Activated naive CD4-positive, alpha-beta T cell (primary cell): ENCODE measurements around the gene CYP19A1.

Experiments used
- DNase-seq, 4 experiments: peaks; one replicate each; lab custom pipeline; 2025; lab: John Stamatoyannopoulos, UW

Gene CYP19A1

DNA sequence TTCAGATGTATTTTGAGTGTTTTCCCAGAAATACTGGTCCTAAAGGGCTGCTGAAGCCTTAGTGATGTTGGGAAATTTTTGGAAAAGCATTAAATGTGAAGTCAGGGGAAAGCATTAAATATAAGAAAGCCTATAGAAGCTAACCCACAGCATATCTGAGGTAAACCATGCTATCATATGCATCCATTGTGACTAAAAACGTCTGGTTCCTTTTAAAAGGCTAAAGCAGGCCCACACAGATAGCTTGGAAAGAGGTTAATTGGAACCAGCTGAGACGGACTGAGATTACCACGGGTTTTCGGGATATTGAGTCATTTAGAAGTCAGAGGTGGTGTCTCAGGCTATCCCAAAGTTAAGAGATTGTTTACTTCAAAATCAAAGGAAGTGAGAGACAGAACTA lies 78.2 kb downstream of the CYP19A1 start:
- DNase-seq: no peak

DNA sequence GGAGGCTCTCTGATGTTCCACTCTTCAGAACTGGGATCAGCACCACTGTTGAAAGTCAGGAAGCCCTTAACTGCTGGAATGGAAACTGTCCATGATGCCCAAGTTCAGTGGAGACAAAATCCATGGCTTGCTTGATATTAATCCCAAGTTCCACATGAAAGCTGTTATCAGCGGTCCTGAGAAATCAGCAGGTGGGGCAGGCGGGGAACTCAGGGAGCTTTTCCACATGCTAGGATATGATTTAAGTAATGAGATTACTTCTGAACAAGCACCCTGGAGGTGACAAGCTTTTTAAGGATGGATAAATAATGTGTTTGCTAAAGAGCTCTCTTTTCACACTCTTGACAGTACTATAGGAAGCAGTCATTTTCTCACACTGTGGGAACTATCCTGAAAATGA lies 82.9 kb downstream of the CYP19A1 start:
- DNase-seq: no peak

DNA sequence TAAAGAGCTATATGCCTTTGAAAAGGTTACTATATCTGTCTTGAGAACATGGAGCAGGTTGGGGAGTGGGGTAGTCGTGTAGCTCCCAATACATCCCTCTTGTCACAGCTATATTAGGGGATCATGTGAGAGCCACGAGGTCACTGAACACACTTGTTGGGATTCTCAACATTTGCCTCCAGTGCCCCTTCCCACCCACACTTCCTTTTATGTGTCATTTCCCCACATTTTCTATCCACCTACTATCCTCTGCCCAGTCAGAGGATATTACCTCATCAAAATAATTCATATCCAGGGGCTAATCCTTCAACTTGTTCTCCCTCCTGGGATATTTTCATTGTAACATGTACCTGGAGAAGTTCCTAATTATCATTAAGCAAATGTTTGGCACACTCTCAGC lies 85.0 kb downstream of the CYP19A1 start:
- no peak for DNase-seq

DNA sequence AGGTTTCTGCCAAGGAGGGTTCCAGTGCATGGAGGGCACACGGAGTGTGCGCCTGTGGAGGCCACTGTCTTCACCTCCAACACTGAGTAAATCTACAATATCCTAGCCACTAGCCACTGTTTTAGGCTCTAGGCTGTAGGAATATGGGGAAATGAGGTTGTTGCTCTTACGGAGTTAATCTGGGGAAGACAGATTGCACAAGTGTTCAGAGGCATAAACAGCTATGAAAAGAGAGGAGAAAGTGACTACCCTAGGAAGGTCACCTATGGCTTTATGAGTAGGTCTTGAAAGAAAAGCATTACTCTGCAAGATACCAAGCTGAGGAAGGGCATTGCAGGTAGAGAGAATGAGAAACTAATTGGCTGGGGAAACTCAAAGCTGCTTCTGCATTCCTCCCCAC lies 85.7 kb downstream of the CYP19A1 start:
- no peak for DNase-seq

DNA sequence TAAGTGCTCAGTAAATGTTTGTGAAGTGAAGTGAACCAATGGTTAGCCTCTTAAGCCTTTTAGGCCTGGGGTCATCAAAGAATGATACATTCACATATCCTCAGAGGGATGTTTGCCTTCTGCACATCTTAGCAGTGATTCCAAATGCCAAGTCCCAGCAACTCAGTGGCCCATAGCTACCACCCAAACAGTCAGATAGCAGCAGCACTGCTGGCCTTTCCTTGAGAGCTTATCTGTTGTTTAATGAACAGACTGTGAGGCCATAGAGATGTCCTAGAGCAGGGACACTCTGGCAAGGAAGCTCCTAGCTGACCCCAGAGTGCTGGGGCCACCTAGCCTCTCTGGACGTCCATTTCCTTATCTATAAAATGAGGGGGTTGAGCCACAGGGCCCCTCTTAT lies 86.8 kb downstream of the CYP19A1 start:
- DNase-seq: no peak

DNA sequence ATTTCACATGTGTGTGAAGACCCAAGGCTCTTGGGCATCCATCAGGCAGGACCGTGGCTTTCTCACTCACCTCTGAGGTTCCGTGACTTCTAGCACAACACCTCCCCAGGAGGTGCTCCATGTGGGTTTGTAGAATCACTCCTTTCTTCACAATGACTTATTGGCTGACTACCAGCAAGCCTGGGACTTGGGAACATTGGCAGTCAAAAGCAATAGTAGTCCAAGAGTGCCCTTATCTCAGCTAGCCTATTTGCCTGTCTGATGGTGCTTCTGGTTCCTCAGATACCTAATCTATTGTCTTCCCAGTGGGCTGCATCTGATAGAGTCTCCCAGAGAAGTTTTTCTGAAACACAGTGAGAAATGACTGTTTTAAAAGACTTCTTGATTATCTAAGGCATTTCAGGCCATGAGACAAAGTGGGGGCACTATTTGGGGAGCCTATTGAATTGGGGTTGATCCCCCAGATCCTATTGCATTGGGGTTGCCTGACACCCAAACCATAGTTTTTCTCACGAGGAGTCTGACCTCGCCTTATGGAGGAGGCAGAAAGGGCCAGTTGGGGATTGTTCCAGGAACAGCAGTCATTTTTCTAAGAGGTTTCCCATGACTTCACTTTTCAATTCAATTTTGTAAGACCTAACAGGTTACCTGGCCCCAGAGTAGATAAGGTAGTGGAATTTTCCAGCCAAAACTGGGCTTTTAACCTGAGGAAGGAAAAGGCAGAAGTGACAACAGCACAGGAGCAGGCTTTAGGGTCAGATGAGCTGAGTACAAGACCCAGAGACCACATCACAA lies 88.0 kb downstream of the CYP19A1 start:
- no peak for DNase-seq

DNA sequence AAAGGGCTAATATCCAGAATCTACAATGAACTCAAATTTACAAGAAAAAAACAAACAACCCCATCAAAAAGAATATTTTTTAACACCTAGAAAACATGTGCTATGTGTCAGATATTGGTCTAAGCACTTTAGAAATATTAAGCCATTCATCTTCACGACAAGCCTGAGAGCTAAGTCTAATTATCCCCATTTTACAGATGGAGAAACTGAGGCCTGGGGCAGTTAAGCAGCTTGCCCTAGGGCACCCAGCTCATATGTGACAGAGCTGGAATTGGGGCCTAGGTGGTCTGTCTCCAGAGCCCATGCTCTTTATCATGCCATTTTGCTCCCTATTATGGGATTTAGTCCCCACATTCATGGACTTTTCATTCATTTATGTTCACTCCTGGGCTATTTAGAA lies 92.8 kb downstream of the CYP19A1 start:
- DNase-seq: no peak

DNA sequence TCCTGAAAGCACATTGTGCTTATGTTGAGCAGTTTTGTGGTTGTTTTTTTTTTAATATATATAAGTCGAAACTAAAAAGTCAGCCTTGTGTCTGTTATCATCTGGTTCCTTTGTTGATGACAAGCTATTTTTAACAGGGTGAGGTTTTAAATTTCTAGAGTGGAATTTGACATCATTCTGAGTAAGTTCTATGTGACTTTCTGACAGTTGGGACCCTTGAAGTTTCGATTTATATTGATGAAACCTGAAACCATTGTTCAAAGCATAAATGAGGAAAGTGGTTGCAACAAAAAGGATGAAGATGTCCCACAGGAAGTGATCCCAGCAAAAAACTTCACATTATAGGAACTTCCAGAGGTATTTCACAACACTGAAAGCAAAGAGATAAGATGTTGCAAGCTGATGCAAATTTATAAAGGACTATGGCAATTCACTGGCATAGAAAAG lies 94.0 kb downstream of the CYP19A1 start:
- DNase-seq: no peak

DNA sequence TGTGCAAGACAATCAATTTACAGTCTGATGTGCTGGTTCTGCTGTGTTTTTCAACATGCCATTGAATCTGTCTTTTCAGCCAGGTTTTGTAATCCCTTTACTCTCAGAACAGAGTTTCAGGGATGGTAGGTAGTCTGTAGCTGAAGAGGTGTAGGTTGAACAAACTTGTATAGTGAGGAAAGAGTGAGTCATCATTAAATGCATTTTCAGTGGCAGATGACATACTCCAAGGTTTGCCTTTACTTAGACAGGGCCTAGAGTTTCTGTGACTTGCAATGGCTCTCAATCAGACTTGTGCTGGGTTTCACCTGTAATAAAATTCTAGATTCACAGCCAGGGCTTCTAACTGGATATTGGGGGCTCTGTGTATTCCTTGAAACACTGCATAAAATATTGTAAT lies 94.6 kb downstream of the CYP19A1 start:
- DNase-seq: no peak

DNA sequence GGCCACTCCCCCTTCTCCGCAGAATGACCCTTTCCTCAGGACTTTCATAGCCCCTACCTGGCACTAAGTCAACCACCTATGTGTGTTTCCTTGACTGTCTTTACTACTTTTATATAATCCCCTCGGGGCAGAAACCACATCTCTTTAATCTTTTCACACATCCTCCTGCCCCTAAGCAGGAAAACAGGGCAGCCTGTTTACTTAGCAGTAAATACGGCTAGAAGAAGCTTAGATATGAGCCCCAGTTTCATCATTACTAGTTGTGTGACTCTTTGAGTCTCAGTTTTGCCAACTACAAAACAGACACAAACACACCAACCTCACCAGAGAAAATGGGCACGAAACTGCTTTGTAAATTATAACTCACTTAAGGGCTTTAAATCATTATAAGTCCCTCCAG lies 98.3 kb downstream of the CYP19A1 start:
- no peak for DNase-seq

DNA sequence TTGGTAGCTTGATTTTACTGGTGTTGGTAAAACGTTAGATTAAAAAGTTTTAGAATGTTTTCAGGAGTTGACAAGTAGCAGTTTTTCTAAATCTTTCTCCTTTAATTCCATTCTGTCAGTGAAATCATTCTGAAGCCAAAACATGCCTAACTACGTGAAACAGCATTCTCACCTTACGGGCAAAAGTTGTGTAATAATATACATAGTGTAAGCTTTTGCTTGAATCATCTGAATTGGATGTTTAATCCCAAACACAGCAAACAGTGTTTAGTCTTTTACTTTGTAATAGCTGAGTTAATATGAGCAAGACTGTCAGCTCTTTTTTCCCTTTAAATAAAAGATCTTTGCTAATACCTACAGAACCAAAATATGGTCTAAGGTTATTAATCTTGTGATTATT lies 100.6 kb downstream of the CYP19A1 start:
- no peak for DNase-seq

DNA sequence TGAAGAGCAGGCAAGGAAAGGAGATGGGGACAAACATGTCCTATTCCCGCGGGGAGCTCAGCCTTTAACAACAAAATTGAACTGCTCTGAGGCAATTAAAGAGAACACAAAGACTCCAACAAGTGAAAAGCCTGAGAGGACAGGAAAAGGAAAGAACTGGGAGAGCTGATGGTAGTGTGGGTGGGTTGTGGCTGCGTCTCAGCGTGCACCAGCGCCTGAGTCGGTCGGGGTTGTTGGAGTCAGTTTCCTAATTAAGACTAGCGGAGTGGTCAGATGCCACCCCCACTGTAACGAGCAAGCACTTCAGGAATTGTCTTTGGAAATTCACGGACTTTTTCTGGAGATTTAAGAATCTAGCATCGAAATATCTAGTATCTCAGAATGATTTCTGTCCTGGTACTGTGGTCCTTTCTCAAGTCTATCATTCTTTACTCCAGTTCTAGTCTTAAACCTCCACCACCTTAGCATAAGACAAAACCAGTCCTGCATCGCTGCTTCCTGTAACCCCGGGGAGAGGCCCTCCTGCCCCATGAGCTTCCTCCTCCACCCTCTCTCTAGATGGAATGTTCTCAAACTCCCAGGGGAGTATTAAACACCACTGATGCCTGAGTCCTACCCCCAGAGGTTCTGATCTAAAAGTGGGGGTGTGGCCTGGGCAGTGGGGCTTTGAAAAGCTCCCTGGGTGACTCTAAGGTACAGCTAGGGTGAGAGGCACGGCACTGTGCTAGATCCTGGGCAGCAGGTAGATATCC lies 104.0 kb downstream of the CYP19A1 start:
- DNase-seq: no peak

DNA sequence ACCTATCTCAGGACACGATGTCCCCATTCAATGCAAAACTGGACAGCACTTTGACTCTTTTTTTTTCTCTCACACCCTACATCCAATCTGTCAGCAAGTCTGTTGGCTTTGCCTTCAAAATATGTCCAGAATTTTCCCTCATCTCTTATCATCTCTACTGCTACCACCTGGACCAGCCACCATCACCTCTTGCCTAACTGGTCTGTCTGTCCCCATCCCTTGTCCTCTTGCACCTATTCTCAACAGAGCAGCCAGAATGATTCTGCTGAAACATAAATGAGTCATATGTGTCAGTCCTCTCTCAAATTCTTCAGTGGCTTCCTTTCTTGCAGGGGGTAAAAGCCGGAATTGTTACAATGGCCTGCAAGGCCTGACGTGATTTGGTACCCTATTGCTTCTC lies 105.8 kb downstream of the CYP19A1 start:
- DNase-seq: no peak

DNA sequence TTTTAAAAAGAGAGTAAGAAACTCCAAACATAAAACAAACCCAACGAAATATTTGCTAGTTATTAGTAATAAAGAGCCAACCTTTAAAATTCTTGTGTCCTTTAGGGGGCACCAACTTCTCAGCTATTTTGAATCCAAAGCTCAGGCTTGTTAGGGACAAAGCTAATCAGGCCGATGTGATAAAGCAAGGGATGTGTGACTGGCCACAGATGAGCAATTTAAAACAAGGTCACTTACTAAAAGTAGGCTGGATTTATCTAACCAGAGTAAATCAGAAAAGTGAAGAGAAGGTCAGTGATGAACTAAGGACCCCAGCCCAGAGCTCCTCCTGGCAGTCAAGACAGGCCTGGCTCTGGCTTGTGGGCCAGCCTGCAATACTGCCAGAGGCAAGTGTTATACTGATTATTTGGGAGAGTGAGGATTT lies 108.5 kb downstream of the CYP19A1 start:
- no peak for DNase-seq

DNA sequence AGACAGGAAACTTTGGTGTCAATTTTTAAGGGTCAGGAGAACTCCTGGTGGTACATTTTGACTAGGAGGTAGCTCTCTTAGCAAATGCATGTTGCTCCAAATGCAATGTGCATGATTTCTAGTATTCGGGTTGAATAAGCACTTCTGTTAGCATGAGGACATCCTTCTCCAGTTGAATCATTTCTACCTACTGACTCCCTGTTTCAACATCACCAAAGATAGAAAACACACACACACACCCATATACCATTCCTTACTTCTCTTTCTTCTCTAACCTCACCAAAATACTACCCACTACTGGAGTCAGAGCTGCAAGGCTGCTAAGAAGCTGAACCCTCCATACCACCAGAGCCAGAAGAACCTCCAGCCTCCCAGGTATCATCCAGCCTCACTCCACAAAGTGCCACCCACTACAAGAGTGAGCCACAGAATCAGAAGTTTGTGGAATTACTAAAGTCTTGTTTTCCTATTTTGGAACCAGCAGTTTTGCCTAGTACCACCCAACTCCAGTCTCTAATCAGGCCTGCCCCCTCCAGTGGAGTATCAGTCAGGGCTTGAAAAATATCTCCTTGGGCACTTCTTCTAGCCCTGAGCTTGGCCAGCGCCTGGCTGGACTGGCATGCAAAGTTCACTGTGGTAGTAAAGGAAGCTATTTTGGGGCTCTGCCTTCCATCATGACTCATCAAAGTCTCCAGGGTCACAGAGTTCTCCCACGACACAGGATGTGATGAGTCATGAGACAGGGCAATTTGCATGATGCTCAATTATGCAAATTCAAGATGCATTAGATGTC lies 110.3 kb downstream of the CYP19A1 start:
- no peak for DNase-seq

DNA sequence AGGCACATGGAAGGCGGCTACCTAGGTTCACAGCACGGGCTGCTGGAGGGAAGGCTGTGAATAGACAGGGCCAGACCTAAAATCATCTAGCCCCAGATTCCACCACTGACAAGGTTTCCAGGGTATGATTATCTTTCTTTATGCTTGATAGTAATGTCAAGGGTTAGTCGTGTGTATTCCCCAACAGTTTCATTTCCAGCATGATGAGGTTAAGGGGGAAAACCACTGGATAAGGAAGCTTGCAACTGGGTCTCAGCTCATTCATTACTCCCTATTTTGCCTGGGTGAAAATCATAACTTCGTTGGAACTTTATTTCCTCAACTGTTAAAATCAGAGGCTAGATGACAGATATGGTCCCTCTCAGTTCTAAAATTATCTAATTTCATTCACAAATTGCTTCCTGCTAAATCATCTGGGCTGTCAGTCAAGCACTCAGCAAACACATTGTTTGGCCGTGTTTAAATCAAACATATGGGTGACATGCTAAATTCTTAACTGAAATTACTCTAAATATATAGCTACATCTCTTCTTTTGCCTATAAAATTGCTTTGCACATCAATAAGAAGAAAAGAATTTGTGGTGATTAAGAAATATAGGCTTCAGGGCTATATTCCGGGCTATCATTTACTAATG lies 111.7 kb downstream of the CYP19A1 start:
- no peak for DNase-seq

DNA sequence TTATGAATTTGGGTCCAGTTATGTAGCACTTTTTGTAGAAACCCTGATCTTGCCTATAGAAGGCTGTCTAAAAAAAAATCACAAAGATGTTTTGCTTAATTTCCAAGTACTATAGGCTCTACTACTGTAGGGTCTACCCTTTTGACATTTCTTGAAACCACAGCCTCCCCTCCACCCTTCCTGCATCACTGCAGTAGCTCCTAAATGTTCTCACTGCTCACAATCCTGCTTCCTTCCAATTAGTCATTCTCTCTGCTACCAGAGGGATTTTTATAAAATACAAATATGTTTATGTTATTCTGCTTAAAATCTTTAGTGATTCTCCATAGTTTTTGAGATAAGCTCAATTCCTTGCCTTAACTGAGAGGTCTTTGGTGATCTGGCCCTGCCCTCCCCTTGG lies 114.0 kb downstream of the CYP19A1 start:
- DNase-seq: no peak

DNA sequence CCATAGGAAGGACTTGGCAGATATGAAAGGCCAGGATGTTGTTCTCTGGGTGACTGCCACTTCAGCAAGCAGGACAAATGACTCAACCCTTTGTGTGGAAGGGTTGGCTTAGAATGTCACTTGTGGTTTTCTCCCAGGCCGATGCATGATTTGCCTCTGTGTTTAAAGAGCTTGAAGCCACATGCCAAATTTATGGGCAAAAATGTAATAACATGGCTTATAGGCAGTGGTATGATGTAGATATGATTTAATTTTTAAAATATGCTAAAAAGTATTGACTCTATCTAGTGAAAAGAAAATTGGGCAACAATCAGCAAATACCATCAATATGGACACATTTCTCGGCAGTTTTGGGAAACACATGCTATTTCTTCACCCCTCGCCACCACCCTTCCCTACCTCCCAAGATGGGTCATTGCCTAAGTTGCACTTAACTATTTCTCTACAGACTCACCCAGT lies 114.6 kb downstream of the CYP19A1 start:
- no peak for DNase-seq

DNA sequence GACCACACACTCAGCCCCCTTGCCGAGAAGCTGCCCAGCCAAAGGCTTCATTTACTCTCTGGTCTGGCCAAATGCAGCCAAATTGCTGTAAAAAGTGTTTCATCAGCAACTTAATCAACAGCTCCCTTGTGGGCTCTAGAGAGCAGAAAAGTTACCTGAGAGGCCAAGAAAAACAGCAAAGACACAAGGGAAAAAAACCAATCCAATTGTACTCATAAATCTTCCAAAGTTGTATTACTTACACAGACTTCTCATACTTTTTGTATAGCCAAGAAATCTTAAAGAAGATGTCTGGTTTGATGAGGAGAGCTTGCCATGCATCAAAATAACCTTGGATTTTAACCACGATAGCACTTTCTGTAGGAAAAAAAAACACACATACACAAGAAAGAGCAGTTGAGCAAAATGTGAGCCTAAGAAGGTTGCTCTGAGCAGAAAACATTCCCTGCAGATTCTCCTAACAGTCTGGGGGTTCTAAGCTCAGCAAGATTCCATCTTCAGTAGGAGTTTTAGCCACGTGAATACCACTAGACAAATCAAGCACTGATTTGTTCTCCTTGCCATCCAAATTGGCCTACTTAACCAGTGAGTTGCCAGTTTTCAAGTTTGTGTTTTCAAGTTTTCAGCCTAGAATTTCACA lies 120.0 kb downstream of the CYP19A1 start:
- DNase-seq: no peak

DNA sequence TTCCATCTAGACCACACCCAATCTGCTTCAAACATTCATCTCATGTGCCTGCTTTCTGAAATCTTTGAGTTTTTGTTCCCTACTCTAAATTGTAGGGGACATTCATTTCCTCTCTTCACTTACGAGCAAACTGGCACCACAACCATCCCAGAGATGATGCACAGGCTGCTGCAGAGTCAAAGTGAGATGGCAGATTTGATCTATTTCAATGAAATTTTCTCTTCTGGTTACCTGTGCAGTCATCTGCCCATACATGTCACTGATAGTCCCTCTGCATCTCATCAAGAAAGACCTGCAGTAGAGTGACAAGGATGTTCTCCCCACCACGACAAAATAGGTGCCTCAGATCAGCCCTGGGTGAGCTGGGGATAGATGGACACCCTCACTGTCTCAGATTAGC lies 125.5 kb downstream of the CYP19A1 start:
- no peak for DNase-seq

DNA sequence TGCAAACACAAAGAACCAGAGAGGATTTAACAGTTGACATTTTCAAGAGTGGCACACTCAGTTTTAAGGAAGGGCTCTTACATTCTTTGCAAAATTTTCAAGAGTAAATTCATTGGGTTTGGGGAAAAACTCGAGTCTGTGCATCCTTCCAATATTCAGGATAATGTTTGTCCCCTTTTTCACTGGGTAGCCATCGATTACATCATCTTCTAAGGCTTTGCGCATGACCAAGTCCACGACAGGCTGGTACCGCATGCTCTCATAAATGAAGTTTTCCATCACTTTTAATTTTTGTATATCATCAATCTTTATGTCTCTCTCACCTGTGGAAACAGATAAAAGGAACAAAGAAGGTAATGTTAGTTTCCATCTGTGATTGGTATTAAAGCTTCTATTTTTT lies 126.2 kb downstream of the CYP19A1 start:
- DNase-seq: no peak
